NCI-H524 treated with DMSO at 0.1 percent for 48 hours (cell line): ENCODE results near the gene EFNB1.

Experiments
- DNase-seq: peaks from one replicate; lab custom pipeline; 2025; lab: John Stamatoyannopoulos, UW

EFNB1 gene

DNA sequence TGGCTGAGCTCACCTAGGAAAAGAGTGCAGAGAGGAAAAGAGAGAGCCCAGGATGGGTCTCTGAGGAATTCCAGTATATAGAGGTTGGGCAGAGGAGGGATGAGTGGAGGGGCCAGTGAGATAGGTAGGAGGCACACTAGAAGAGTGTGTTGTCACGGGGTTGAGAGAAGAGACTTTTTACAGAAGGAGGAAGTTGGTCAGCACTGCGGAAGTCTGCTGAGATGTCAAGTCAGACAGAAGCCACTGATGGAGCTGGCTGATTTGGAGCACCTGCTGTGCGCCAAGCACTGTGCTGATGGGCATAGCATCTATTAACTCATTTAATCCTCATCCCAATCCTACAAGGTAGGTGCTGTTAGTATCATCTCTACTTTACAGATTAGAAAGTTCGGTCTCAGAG is 60.4 kb downstream of the EFNB1 start:
- DNase-seq = no peak
